Suprapubic skin (tissue), 4 donors: ENCODE results near the gene USP32.
"Not testable (repeated sequence)": the region's sequence is repeated elsewhere in the genome, so short reads cannot be mapped to it uniquely, and the experiment has no call there.

Experiments used
- EP300 ChIP-seq: sonication (generic); formaldehyde crosslinking; IDR thresholded peaks from one replicate; pipeline ENCODE4 v1.6.1; 2017; ENCODE audit warnings: antibody characterized with exemption
- POLR2AphosphoS5 ChIP-seq, 3 donors: sonication (generic); formaldehyde crosslinking; IDR thresholded peaks; one replicate each; pipeline ENCODE4 v1.6.1; 2017; ENCODE audit warnings: antibody characterized with exemption in 3 of 3
- TF ChIP-seq, protein P1 (sequence below), 2 donors: fragments of 200-600 bp in 1 of 2; fragments of 450-650 bp in 1 of 2; sonication (generic) in 1 of 2; IDR thresholded peaks; one replicate each; pipeline ENCODE4 v1.5.1; 2016 to 2019; ENCODE audit warnings: antibody characterized with exemption in 2 of 2, mild to moderate bottlenecking in 1 of 2, moderate library complexity in 1 of 2

DNA sequence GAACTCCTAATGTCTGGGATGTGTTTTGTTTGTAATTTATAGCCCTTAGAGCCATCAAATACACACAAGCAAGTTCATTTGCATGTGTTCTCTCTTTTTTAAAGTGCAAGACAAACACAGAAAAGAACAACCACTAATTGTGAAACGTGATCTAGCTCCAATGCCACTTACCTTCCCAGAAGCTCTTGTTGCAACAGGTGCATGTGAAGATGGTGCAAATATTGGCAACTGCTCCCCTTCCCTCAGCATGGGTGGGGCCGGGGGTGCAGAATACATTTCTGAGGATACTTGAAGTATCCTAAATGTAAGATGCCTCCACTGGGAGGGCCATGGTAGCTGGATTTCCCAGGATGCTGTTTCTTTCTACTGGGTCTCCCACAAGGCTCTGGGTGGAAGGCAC lies 213.8 kb downstream of the USP32 start:
- TF ChIP-seq, protein P1, sequence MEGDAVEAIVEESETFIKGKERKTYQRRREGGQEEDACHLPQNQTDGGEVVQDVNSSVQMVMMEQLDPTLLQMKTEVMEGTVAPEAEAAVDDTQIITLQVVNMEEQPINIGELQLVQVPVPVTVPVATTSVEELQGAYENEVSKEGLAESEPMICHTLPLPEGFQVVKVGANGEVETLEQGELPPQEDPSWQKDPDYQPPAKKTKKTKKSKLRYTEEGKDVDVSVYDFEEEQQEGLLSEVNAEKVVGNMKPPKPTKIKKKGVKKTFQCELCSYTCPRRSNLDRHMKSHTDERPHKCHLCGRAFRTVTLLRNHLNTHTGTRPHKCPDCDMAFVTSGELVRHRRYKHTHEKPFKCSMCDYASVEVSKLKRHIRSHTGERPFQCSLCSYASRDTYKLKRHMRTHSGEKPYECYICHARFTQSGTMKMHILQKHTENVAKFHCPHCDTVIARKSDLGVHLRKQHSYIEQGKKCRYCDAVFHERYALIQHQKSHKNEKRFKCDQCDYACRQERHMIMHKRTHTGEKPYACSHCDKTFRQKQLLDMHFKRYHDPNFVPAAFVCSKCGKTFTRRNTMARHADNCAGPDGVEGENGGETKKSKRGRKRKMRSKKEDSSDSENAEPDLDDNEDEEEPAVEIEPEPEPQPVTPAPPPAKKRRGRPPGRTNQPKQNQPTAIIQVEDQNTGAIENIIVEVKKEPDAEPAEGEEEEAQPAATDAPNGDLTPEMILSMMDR (IDR thresholded peaks at IDR 0.05): not testable (repeated sequence)
- not testable (repeated sequence) for TF ChIP-seq EP300; POLR2AphosphoS5 (IDR thresholded peaks at IDR 0.05)
